Measurements from ENCODE around the gene LHFPL3.

DNA sequence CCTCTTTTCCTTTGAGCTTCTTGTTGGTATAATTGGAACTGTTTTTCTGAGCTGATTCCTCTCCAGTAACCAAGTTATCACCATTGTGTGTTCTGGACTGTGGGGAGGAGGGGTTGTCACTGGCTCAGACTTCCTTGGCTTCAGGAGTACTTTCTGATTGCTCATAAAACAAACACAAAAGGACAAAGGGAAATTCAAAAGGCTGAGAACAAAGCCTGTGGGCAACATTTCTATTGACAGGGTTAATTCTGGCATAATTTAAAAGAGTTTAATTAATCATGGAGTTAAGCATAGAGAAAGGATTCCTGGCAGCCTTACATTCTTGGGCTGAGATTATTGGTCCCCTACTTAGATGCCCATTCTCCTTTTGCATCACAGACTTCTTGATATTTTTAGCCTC, 462.7 kb downstream of the LHFPL3 start:
- TF ChIP-seq, protein P1, sequence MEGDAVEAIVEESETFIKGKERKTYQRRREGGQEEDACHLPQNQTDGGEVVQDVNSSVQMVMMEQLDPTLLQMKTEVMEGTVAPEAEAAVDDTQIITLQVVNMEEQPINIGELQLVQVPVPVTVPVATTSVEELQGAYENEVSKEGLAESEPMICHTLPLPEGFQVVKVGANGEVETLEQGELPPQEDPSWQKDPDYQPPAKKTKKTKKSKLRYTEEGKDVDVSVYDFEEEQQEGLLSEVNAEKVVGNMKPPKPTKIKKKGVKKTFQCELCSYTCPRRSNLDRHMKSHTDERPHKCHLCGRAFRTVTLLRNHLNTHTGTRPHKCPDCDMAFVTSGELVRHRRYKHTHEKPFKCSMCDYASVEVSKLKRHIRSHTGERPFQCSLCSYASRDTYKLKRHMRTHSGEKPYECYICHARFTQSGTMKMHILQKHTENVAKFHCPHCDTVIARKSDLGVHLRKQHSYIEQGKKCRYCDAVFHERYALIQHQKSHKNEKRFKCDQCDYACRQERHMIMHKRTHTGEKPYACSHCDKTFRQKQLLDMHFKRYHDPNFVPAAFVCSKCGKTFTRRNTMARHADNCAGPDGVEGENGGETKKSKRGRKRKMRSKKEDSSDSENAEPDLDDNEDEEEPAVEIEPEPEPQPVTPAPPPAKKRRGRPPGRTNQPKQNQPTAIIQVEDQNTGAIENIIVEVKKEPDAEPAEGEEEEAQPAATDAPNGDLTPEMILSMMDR (conservative IDR thresholded peaks at IDR 0.05 in 1 of 2, IDR thresholded peaks at IDR 0.05 in 1 of 2; ENCODE audit: low read depth in 1 of 2, low read length in 2 of 2) = no peak
- no peak for TF ChIP-seq EZH2 (IDR thresholded peaks at IDR 0.05; ENCODE audit: low read length, missing control alignments)

Data from fibroblast of lung (primary cell).